GM19025 (cell line): ENCODE data around the gene GK.
"Not testable (repeated sequence)": the region's sequence is repeated elsewhere in the genome, so short reads cannot be mapped to it uniquely, and the experiment has no call there.

Experiments used
- ATAC-seq: cut with Tn5 transposase; IDR thresholded peaks from one replicate; pipeline ENCODE4 v1.9.1; 2021; ENCODE audit warnings: mild to moderate bottlenecking, low read depth, moderate library complexity; ENCODE audit not compliant: unreplicated experiment

The GK gene

DNA sequence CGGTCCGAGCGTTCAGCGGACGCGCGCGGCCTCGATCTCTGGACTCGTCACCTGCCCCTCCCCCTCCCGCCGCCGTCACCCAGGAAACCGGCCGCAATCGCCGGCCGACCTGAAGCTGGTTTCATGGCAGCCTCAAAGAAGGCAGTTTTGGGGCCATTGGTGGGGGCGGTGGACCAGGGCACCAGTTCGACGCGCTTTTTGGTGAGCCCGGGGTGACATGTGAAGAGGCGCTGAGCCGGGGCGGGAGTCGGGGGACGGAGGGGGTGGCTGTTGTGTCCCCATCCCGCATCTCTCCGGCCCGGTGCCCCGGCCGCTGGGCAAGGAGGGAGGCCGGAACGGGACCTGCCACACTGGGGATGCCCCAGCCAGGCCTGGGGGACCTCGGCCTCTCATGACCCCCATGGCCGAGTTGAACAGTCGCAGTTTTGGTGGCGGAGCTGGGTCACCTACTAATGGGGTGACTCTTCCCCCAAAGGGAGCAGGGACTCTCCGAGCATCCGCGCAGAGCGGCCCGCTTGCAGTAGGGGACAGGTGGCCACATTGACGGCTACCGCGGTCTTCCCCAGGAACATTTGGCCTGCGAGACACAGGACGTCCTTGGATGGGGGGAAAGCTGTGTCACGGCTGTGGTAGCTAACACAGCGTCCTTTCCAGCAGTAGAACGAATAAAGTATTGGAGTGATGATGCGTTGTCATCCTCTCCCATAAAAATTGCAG, at the start of gene GK:
Gene GK (plus strand): TSS at position 9 of the 717 bp plus-strand sequence. CDS start 115 bp downstream, at position 124.
- ATAC-seq, result peak; percentile 2

- ATAC-seq, result no peak
Measured at GRCh38 chrX:30607155-30607554, 46.1 kb upstream of the GK start.

DNA sequence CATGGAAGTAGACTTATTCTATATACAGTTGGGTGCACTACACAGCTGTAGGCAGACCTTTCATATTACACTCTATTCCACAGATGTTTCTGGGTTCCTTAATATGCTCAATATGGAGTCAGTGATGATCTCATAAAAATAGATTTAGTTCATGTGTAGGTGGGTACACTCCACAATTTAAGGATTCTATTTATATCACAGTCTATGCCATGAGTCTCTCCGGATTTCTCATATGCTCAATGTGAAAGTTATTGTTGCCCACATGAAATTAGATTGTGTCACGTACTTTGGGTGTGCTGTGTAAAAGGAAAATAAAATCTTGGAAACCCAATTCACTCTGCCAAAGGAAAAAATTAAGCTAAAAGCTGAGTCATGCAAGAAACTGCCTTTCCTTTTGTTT, 43.2 kb upstream of the GK start:
- no peak for ATAC-seq

DNA sequence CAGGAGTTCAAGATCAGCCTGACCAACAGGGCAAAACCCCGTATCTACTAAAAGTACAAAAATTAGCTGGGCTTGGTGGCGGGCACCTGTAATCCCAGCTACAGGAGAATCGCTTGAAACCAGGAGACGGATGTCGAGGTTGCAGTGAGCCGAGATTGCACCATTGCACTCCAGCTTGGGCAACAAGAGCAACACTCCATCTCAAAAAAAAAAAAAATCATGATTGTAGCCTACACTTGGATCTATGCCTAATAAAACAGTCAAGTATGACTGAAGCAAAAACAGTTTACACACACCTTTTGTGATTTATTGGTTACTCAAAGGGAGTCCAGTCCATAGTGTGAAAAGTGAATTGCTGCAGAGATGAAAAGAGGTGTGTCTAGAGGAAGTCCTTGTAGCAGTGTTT, 41.0 kb upstream of the GK start:
- no peak for ATAC-seq

- ATAC-seq, result no peak
Measured at GRCh38 chrX:30613721-30614120, 39.5 kb upstream of the GK start.

- ATAC-seq, result no peak
Measured at GRCh38 chrX:30615229-30615628, 38.0 kb upstream of the GK start.

GRCh38 chrX:30618160-30618765, 35.0 kb upstream of the GK start:
- no peak for ATAC-seq

GRCh38 chrX:30620125-30620524, 33.1 kb upstream of the GK start:
- ATAC-seq, result no peak

DNA sequence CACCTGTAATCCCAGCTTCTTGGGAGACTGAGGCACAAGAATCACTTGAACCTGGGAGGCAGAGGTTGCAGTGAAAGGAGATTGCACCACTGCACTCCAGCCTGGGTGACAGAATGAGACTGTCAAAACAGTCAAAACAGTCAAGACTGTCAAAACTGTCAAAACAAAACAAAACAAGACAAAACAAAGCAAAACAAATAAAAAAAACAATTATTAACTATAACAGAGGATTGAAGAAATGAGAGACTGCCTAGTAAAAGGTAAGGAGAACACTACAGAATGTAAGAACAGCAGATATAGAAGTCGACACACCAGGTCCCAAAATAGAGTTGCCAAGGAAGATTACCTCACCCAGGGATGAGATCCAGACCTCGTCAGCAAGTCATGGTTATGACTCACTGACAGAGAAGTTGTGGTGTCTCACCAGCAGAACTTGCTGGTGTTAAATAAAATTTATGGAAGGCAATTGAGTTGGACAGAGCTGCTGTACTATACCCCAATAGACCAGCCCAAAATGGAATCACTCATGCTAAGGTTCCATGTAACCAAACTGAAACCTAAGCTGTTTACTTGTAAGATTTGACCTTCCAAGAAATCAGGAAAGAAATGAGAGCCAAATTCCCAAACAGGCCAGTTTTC, 32.1 kb upstream of the GK start:
- ATAC-seq, result no peak

DNA sequence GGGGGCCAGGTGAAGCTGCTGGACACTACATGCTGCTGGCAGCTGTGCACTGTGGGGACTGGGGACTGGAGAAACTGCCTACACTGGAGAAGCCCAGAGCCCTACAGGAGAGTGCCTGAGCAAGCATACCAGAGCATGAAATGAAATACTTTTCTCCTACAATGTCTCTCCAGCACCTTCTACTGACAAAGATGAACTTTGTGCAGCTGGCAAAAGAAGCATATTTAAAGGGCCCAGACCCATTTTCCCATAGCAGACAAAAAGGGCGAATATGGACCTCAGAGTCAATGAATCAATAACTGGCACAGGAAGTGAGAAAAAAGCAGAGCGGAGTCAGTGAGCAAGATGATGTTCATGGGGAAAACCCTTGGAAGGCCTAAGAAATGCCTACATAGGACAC, 30.9 kb upstream of the GK start:
- no peak for ATAC-seq

DNA sequence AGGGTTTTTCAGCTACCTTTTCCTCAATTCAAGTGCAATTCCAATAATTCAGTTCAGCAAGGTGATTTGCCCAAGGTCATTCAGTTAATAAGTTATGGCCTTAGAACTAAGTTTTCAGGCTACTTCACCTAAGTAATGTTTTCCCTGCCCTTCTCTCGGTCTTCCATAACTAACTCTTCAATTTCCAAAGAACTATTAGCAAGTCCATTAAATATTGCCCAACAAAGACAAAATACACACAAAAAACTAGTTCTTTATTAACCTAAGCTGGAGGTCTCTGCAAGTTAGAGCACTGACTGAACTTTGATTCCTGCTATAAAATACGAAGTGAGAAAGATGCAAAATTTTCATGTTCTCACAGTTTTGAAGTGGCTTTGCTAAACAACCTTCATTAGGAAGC, 26.8 kb upstream of the GK start:
- ATAC-seq, result no peak

DNA sequence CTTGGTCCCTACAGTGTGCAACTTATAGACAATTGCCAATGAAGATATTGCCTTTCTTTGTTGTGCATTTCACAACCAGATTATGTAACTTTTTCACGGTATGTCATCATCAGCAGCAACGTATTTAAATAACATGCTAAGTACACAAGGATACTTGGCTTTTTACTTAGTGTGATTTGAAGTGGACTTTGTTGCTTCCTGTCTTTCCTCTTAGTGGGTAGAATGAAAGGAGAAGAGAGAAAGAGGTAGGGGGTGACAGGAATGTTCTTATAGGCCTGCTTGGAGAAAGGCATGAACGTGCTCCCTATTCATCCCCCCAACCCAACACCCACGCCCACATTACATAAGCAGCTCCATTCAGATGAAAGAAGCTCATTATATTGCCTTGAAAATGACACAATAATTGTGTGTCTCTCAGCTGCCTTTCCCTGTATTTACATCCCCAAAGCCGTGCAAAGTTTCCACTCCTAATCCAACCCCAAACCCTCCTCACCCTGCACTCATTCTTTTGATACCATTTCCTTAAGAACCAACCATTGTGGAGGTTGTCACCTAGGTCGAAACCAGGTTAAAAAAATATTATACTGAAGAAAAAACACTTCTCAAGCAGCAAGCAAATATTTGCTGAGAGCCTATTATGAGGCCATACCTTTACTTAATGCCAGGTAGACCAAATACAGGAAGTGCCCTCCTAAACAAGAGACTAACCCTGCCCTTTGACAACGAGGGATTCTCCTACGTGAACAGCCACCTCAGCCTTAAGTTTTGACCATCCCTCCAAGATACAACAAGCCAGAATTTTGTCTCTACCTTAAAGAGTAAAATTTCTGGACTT, 25.2 kb upstream of the GK start:
- ATAC-seq, result no peak

DNA sequence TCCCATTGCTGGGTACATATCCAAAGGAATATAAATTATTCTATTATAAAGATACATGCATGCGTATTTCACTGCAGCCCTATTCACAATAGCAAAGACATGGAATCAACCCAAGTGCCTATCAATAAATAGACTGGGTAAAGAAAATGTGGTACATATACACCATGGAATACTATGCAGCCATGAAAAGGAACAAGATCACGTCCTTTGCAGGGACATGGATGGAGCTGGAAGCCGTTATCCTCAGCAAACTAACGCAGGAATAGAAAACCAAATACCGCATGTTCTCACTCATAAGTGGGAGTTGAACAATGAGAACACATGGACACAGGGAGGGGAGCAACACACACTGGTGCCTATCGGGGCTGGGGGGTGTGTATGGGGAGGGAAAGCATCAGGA, 19.2 kb upstream of the GK start:
- ATAC-seq, result not testable (repeated sequence)

GRCh38 chrX:30635630-30636029, 17.6 kb upstream of the GK start:
- ATAC-seq, result no peak

GRCh38 chrX:30637874-30638815, 15.1 kb upstream of the GK start:
- ATAC-seq, result no peak

GRCh38 chrX:30639702-30640101, 13.5 kb upstream of the GK start:
- not testable (repeated sequence) for ATAC-seq

DNA sequence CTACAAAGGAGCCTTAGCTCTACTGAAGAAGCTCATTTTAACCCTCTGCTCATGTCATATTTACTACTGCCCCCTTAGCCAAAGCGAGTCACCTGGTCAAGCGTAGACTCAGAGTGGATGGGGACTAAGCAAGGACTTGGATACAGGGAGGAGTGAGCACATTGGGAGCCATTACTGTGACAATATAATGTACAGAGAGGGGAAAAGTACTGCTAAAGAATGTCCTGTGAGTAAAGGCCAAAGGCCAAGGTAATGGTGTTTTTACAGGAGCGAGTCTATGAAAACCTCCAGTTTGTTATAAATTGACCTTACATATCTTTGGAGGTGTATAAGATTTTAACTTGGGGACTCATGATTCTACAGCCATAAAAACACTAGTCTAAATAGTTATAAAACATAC, 10.6 kb upstream of the GK start:
- ATAC-seq, result no peak

GRCh38 chrX:30643313-30643821, 9.9 kb upstream of the GK start:
- ATAC-seq, result no peak

GRCh38 chrX:30649859-30650258, 3.4 kb upstream of the GK start:
- peak; percentile 17 for ATAC-seq
